HepG2 (cell line): ENCODE measurements around the gene LST1. TPM values are rescaled to one million over a fixed set of nuclear protein-coding genes. Genes with fewer than 3 reads are reported as not detected.

ENCODE experiments used
- AGO2 ChIP-seq: fragments of 200-400 bp; formaldehyde crosslinking; optimal IDR thresholded peaks from 2 replicates; pipeline ENCODE3; 2017; ENCODE audit warnings: mild to moderate bottlenecking, low read depth, low read length, moderate library complexity
- CCDC6 ChIP-seq: sonication (generic); formaldehyde crosslinking; IDR thresholded peaks from 2 replicates; pipeline ENCODE4 v1.8.1; 2022; ENCODE audit warnings: mild to moderate bottlenecking, missing genetic modification reagents, moderate library complexity
- NBN ChIP-seq: fragments of 450-650 bp; conservative IDR thresholded peaks from 2 replicates; pipeline ENCODE4 v1.6.1; 2017
- NKX3-1 ChIP-seq: sonication (generic); formaldehyde crosslinking; IDR thresholded peaks from 2 replicates; pipeline ENCODE4 v1.5.0; 2020; ENCODE audit warnings: missing genetic modification reagents
- REL ChIP-seq: sonication (generic); formaldehyde crosslinking; conservative IDR thresholded peaks from 2 replicates; pipeline ENCODE4 v1.8.0; 2022; ENCODE audit warnings: mild to moderate bottlenecking, missing genetic modification reagents, moderate library complexity
- SRF ChIP-seq: IDR thresholded peaks from 2 replicates; pipeline ENCODE4 v1.6.1; 2011; ENCODE audit warnings: mild to moderate bottlenecking, low read depth, low read length, moderate library complexity
- TP53 ChIP-seq: sonication (generic); formaldehyde crosslinking; conservative IDR thresholded peaks from 2 replicates; pipeline ENCODE4 v1.4.0; 2020; ENCODE audit warnings: missing genetic modification reagents
- TSC22D2 ChIP-seq: sonication (generic); formaldehyde crosslinking; IDR thresholded peaks from 2 replicates; pipeline ENCODE4 v1.5.1; 2020; ENCODE audit warnings: missing genetic modification reagents, mild to moderate bottlenecking, borderline replicate concordance
- ZNF207 ChIP-seq: fragments of 450-650 bp; IDR thresholded peaks from 2 replicates; pipeline ENCODE4 v1.6.1; 2016; ENCODE audit warnings: antibody characterized with exemption, borderline replicate concordance
- ZNF326 ChIP-seq: sonication (generic); formaldehyde crosslinking; IDR thresholded peaks from 2 replicates; pipeline ENCODE4 v1.4.0; 2020; ENCODE audit warnings: missing genetic modification reagents, borderline replicate concordance
- ZNF331 ChIP-seq: sonication (generic); formaldehyde crosslinking; IDR thresholded peaks from 2 replicates; pipeline ENCODE4 v1.4.0; 2020; ENCODE audit warnings: missing genetic modification reagents
- ZNF343 ChIP-seq: sonication (generic); formaldehyde crosslinking; IDR thresholded peaks from 2 replicates; pipeline ENCODE4 v1.4.0; 2020; ENCODE audit warnings: mild to moderate bottlenecking, missing genetic modification reagents
- ZNF761 ChIP-seq: sonication (generic); formaldehyde crosslinking; conservative IDR thresholded peaks from 2 replicates; pipeline ENCODE4 v1.4.0; 2020; ENCODE audit warnings: mild to moderate bottlenecking, missing genetic modification reagents
- polyA plus RNA-seq, 8 experiments: library from polyadenylated mRNA; depleted of rRNA in 3 of 8; stranded (reverse) in 7 of 8; unstranded in 1 of 8; fragments of >200 nt; fragmentation: Illumina TruSeq in 4 of 8; extraction: Trizol in 4 of 8; gene quantifications; 2 replicates each; pipeline versions ENCODE4 v1.2.1 to v1.2.3, GENCODE V29; 2011 to 2016; ENCODE audit warnings: low read depth in 4 of 8, missing spikeins in 1 of 8, mixed read lengths in 1 of 8; ENCODE audit not compliant: insufficient read depth in 1 of 8
- total RNA-seq, 5 experiments: library from RNA; depleted of rRNA; stranded (reverse); fragments of >200 nt; fragmentation: Illumina TruSeq; extraction: Trizol; gene quantifications; 2 replicates each; pipeline ENCODE4 v1.2.3, GENCODE V29; 2016; ENCODE audit warnings: low read depth in 1 of 5
- TF ChIP-seq, protein P1 (sequence below): IDR thresholded peaks from 2 replicates; pipeline ENCODE4 v1.6.1; 2016
- TF ChIP-seq, protein P2 (sequence below): IDR thresholded peaks from 2 replicates; pipeline ENCODE4 v1.6.1; 2016; ENCODE audit warnings: missing biosample characterization, missing genetic modification reagents, low read depth
- TF ChIP-seq, protein P3 (sequence below): sonication (generic); formaldehyde crosslinking; IDR thresholded peaks from 2 replicates; pipeline ENCODE4 v1.5.0; 2020; ENCODE audit warnings: missing genetic modification reagents, mild to moderate bottlenecking, borderline replicate concordance
- TF ChIP-seq, protein P4 (sequence below): fragments of 450-650 bp; IDR thresholded peaks from 2 replicates; pipeline ENCODE4 v1.6.1; 2016
- TF ChIP-seq, protein P5 (sequence below): sonication (generic); formaldehyde crosslinking; IDR thresholded peaks from 2 replicates; pipeline ENCODE4 v1.4.0; 2020; ENCODE audit warnings: missing genetic modification reagents, borderline replicate concordance
- TF ChIP-seq, protein P6 (sequence below): sonication (generic); formaldehyde crosslinking; IDR thresholded peaks from 2 replicates; pipeline ENCODE4 v1.9.0; 2021; ENCODE audit warnings: missing genetic modification reagents, borderline replicate concordance

Gene LST1
- total and polyA plus RNA-seq, 2 of the 13 experiments (the other 11 are each of a cell fraction or from before 2014, with no cell fraction given) = not detected

DNA sequence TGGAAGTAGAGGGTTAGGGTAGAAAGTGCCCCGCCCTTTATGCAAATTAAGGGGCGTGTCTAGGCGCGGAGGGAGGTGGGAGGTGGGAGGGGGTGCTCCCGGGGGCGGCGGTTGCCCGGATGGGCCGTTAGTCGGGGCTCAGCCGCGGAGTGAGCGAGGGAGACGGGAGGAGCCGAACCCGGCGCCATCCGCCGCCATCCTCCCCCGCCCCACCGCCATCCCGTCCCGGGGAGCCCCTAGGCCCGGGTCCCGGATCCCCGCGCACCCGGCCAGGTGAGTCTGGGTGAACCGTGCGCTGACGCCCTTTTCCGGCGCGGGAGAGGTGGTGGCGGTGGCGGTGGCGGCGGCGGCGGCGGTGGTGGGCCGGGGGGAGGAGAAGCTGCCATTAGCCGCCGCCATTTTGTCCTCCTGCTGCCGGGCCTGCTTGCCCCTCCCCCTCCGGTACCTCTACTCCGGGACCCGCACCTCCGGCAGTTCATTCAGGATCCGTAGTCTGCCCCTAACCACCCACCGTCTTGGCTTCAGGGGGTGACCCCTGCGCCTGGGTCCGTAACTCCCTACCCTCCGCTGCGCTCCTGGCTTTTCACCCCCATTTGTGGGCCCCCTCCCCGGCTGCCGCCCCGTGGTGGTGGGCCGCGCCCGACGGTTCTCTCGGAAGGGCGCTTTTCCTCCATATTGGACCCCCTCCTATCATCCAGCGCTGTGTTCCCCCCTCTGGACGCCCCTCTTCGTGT, 34.7 kb downstream of the LST1 start, which contains the start of gene PRRC2A (continued):
- TF ChIP-seq, protein P1, sequence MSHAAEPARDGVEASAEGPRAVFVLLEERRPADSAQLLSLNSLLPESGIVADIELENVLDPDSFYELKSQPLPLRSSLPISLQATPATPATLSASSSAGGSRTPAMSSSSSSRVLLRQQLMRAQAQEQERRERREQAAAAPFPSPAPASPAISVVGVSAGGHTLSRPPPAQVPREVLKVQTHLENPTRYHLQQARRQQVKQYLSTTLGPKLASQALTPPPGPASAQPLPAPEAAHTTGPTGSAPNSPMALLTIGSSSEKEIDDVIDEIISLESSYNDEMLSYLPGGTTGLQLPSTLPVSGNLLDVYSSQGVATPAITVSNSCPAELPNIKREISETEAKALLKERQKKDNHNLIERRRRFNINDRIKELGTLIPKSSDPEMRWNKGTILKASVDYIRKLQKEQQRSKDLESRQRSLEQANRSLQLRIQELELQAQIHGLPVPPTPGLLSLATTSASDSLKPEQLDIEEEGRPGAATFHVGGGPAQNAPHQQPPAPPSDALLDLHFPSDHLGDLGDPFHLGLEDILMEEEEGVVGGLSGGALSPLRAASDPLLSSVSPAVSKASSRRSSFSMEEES (CRISPR knock-in tag) = no peak
- TF ChIP-seq, protein P2, sequence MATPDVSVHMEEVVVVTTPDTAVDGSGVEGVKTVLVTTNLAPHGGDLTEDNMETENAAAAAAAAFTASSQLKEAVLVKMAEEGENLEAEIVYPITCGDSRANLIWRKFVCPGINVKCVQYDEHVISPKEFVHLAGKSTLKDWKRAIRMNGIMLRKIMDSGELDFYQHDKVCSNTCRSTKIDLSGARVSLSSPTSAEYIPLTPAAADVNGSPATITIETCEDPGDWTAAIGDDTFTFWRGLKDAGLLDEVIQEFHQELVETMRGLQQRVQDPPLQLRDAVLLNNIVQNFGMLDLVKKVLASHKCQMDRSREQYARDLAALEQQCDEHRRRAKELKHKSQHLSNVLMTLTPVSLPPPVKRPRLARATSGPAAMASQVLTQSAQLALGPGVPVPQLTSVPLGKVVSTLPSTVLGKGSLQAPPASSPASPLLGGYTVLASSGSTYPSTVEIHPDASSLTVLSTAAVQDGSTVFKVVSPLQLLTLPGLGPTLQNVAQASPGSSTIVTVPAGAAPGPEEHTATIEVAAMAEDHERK (CRISPR knock-in tag) = 0 out of 2 replicates have a peak, but pooled peaks have one; percentile 0
- no peak; the same call in 1 of the 2 replicates for TF ChIP-seq ZNF331 (CRISPR knock-in tag)
- no peak for TF ChIP-seq NKX3-1
- peak; percentile 69 for TF ChIP-seq AGO2
- TF ChIP-seq NBN = no peak
- TF ChIP-seq ZNF326 (CRISPR knock-in tag) = no peak
- no peak for TF ChIP-seq ZNF207
- TF ChIP-seq, protein P3, sequence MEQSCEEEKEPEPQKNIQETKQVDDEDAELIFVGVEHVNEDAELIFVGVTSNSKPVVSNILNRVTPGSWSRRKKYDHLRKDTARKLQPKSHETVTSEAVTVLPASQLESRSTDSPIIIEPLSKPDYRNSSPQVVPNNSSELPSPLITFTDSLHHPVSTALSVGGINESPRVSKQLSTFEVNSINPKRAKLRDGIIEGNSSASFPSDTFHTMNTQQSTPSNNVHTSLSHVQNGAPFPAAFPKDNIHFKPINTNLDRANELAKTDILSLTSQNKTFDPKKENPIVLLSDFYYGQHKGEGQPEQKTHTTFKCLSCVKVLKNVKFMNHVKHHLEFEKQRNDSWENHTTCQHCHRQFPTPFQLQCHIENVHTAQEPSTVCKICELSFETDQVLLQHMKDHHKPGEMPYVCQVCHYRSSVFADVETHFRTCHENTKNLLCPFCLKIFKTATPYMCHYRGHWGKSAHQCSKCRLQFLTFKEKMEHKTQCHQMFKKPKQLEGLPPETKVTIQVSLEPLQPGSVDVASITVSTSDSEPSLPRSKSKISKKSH (CRISPR knock-in tag) = peak; percentile 85; the same call in 1 of the 2 replicates
- TF ChIP-seq ZNF343 (CRISPR knock-in tag) = no peak
- TF ChIP-seq TP53 (CRISPR knock-in tag) = no peak
- TF ChIP-seq, protein P4, sequence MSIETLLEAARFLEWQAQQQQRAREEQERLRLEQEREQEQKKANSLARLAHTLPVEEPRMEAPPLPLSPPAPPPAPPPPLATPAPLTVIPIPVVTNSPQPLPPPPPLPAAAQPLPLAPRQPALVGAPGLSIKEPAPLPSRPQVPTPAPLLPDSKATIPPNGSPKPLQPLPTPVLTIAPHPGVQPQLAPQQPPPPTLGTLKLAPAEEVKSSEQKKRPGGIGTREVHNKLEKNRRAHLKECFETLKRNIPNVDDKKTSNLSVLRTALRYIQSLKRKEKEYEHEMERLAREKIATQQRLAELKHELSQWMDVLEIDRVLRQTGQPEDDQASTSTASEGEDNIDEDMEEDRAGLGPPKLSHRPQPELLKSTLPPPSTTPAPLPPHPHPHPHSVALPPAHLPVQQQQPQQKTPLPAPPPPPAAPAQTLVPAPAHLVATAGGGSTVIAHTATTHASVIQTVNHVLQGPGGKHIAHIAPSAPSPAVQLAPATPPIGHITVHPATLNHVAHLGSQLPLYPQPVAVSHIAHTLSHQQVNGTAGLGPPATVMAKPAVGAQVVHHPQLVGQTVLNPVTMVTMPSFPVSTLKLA = no peak
- no peak for TF ChIP-seq REL (CRISPR knock-in tag)
- TF ChIP-seq SRF = no peak
- no peak; the same call in 1 of the 2 replicates for TF ChIP-seq CCDC6 (CRISPR knock-in tag)
- peak; percentile 32; the same call in 1 of the 2 replicates for TF ChIP-seq ZNF761
- TF ChIP-seq, protein P5, sequence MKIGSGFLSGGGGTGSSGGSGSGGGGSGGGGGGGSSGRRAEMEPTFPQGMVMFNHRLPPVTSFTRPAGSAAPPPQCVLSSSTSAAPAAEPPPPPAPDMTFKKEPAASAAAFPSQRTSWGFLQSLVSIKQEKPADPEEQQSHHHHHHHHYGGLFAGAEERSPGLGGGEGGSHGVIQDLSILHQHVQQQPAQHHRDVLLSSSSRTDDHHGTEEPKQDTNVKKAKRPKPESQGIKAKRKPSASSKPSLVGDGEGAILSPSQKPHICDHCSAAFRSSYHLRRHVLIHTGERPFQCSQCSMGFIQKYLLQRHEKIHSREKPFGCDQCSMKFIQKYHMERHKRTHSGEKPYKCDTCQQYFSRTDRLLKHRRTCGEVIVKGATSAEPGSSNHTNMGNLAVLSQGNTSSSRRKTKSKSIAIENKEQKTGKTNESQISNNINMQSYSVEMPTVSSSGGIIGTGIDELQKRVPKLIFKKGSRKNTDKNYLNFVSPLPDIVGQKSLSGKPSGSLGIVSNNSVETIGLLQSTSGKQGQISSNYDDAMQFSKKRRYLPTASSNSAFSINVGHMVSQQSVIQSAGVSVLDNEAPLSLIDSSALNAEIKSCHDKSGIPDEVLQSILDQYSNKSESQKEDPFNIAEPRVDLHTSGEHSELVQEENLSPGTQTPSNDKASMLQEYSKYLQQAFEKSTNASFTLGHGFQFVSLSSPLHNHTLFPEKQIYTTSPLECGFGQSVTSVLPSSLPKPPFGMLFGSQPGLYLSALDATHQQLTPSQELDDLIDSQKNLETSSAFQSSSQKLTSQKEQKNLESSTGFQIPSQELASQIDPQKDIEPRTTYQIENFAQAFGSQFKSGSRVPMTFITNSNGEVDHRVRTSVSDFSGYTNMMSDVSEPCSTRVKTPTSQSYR (CRISPR knock-in tag) = peak; percentile 95
- TF ChIP-seq, protein P6, sequence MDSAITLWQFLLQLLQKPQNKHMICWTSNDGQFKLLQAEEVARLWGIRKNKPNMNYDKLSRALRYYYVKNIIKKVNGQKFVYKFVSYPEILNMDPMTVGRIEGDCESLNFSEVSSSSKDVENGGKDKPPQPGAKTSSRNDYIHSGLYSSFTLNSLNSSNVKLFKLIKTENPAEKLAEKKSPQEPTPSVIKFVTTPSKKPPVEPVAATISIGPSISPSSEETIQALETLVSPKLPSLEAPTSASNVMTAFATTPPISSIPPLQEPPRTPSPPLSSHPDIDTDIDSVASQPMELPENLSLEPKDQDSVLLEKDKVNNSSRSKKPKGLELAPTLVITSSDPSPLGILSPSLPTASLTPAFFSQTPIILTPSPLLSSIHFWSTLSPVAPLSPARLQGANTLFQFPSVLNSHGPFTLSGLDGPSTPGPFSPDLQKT (CRISPR knock-in tag) = no peak
- no peak; the same call in 1 of the 2 replicates for TF ChIP-seq TSC22D2
